ENCODE results near the gene HLX.

The HLX gene

DNA sequence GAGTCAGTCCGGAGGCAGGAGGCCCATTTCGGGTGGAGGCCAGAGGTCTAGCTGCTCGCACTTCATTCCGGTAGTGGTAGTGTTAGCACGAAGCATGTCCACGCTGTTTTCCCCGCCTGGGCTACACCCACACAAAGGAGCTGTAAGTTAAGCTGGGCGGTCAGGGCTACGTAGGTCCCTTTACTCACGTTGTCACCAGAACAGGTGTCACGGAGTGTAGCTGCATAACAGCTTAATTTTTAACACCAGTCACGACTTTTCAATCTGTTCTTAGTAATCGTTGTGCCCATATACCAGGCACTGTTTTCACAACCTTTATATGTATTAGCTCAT lies 15.6 kb downstream of the HLX start:
- no peaks in the 10 kb centered on the region for H3K27me3 ChIP-seq (ENCODE audit: insufficient read depth, low read length, poor library complexity)
- H3K4me2 ChIP-seq (ENCODE audit: insufficient read depth, low read length): no peak overlapping the region
- H4K20me1 ChIP-seq (ENCODE audit: insufficient read depth, low read length): no peaks in the 10 kb centered on the region
- H3K36me3 ChIP-seq (ENCODE audit: insufficient read depth, low read length): no peaks in the 10 kb centered on the region
- no peak for ATAC-seq (ENCODE audit: insufficient read depth, low read depth)
- H3K79me2 ChIP-seq (ENCODE audit: insufficient read depth, low read length): no peaks in the 10 kb centered on the region
- no peak overlapping the region for H2AFZ ChIP-seq (ENCODE audit: low read depth, low read length)
- H3K4me3 ChIP-seq (ENCODE audit: low read depth in 1 of 2, low read length in 2 of 2): no peak overlapping the region
- peaks cover 3% of the 10 kb centered on the region for H3K9me3 ChIP-seq (ENCODE audit: insufficient read depth, low read length, severe bottlenecking)
- no peak for TF ChIP-seq EZH2 (IDR thresholded peaks at IDR 0.05; ENCODE audit: borderline replicate concordance, low read depth, low read length, severe bottlenecking)
- TF ChIP-seq, protein P1, sequence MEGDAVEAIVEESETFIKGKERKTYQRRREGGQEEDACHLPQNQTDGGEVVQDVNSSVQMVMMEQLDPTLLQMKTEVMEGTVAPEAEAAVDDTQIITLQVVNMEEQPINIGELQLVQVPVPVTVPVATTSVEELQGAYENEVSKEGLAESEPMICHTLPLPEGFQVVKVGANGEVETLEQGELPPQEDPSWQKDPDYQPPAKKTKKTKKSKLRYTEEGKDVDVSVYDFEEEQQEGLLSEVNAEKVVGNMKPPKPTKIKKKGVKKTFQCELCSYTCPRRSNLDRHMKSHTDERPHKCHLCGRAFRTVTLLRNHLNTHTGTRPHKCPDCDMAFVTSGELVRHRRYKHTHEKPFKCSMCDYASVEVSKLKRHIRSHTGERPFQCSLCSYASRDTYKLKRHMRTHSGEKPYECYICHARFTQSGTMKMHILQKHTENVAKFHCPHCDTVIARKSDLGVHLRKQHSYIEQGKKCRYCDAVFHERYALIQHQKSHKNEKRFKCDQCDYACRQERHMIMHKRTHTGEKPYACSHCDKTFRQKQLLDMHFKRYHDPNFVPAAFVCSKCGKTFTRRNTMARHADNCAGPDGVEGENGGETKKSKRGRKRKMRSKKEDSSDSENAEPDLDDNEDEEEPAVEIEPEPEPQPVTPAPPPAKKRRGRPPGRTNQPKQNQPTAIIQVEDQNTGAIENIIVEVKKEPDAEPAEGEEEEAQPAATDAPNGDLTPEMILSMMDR (IDR thresholded peaks at IDR 0.05; ENCODE audit: borderline replicate concordance, extremely low read depth, low read length, poor library complexity, severe bottlenecking): no peak
- DNase-seq: no peak
- H3K27ac ChIP-seq (ENCODE audit: low read length): no peak overlapping the region
- no peak overlapping the region for H3K9ac ChIP-seq (ENCODE audit: low read depth, low read length)
- no peaks in the 10 kb centered on the region for H3K4me1 ChIP-seq (ENCODE audit: insufficient read depth, low read length)

DNA sequence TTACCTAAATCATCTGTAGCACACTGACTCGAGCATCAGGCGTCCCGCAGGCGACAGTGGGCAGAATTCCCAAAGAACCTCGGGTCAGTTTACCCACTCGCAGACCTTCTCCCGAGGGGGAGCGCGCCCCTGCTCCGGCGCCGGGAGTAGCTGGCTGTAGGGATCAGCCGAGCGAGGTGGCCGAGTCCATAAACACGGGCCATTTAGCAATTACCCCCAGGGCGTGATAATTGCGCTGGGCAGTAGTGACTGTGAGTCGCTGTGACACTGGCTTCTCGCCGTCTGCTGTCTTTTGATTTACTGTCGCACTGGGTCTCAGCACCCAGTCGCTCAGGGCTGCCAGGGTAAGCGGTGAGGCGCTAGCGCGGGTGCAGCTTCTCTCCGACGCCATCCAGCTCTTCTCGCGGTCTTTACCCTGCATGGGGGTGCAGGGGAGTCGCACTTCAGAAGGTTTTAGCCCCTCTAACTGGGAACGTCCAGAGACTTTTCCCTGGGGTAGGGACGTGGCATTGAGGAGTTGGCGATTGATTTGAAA lies 16.2 kb downstream of the HLX start:
- H3K4me1 ChIP-seq (ENCODE audit: insufficient read depth, low read length): no peaks in the 10 kb centered on the region
- ATAC-seq (ENCODE audit: insufficient read depth, low read depth): no peak

GRCh38 chr1:220896092-220896491 lies 16.8 kb downstream of the HLX start:
- Histone ChIP-seq H3K79me2 (ENCODE audit: insufficient read depth, low read length) (no peaks in the 10 kb centered on the region), H3K4me3 (ENCODE audit: low read depth in 1 of 2, low read length in 2 of 2) (no peak overlapping the region), H3K4me1 (ENCODE audit: insufficient read depth, low read length) (no peaks in the 10 kb centered on the region), H3K9me3 (ENCODE audit: insufficient read depth, low read length, severe bottlenecking) (peaks cover 3% of the 10 kb centered on the region), H2AFZ (ENCODE audit: low read depth, low read length) (no peak overlapping the region), H3K27me3 (ENCODE audit: insufficient read depth, low read length, poor library complexity) (no peaks in the 10 kb centered on the region), H4K20me1 (ENCODE audit: insufficient read depth, low read length) (no peaks in the 10 kb centered on the region), H3K27ac (ENCODE audit: low read length) (no peak overlapping the region), H3K9ac (ENCODE audit: low read depth, low read length) (no peak overlapping the region), H3K4me2 (ENCODE audit: insufficient read depth, low read length) (no peak overlapping the region), H3K36me3 (ENCODE audit: insufficient read depth, low read length) (no peaks in the 10 kb centered on the region)
- no peak for DNase-seq
- TF ChIP-seq, protein P1 (IDR thresholded peaks at IDR 0.05; ENCODE audit: borderline replicate concordance, extremely low read depth, low read length, poor library complexity, severe bottlenecking): no peak
- no peak for TF ChIP-seq EZH2 (IDR thresholded peaks at IDR 0.05; ENCODE audit: borderline replicate concordance, low read depth, low read length, severe bottlenecking)
- no peak for ATAC-seq (ENCODE audit: insufficient read depth, low read depth)

More for the DNA sequence above, 16.2 kb downstream of the HLX start:
- no peak for DNase-seq
- Histone ChIP-seq H3K36me3 (ENCODE audit: insufficient read depth, low read length) (no peaks in the 10 kb centered on the region), H3K4me2 (ENCODE audit: insufficient read depth, low read length) (no peak overlapping the region), H3K9ac (ENCODE audit: low read depth, low read length) (no peak overlapping the region), H3K9me3 (ENCODE audit: insufficient read depth, low read length, severe bottlenecking) (peaks cover 3% of the 10 kb centered on the region), H2AFZ (ENCODE audit: low read depth, low read length) (no peak overlapping the region), H4K20me1 (ENCODE audit: insufficient read depth, low read length) (no peaks in the 10 kb centered on the region), H3K79me2 (ENCODE audit: insufficient read depth, low read length) (no peaks in the 10 kb centered on the region), H3K4me3 (ENCODE audit: low read depth in 1 of 2, low read length in 2 of 2) (no peak overlapping the region), H3K27ac (ENCODE audit: low read length) (no peak overlapping the region), H3K27me3 (ENCODE audit: insufficient read depth, low read length, poor library complexity) (no peaks in the 10 kb centered on the region)
- TF ChIP-seq, protein P1 (IDR thresholded peaks at IDR 0.05; ENCODE audit: borderline replicate concordance, extremely low read depth, low read length, poor library complexity, severe bottlenecking): no peak
- no peak for TF ChIP-seq EZH2 (IDR thresholded peaks at IDR 0.05; ENCODE audit: borderline replicate concordance, low read depth, low read length, severe bottlenecking)

DNA sequence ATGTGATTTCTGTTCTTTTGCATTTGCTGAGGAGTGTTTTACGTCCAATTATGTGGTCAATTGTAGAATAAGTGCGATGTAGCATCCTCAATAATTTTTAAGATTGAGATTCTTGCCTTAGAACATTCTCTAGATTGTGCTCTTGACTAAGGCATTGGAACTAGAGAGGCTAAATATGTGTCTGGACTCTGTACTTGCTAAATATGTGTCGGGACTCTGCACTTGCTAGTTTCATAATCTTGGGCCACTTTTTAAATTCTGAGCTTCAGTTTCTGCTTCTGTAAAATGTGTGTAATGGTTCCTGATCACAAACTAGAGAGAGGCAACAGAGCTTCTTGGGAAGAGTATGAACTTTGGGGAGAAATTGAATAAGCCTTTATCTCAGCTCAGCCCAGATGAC lies 21.6 kb downstream of the HLX start:
- Histone ChIP-seq H3K79me2 (ENCODE audit: insufficient read depth, low read length) (no peaks in the 10 kb centered on the region), H3K4me1 (ENCODE audit: insufficient read depth, low read length) (no peaks in the 10 kb centered on the region), H3K4me3 (ENCODE audit: low read depth in 1 of 2, low read length in 2 of 2) (no peak overlapping the region), H4K20me1 (ENCODE audit: insufficient read depth, low read length) (no peaks in the 10 kb centered on the region), H3K27ac (ENCODE audit: low read length) (no peak overlapping the region), H2AFZ (ENCODE audit: low read depth, low read length) (no peak overlapping the region), H3K27me3 (ENCODE audit: insufficient read depth, low read length, poor library complexity) (no peaks in the 10 kb centered on the region), H3K4me2 (ENCODE audit: insufficient read depth, low read length) (no peak overlapping the region), H3K9me3 (ENCODE audit: insufficient read depth, low read length, severe bottlenecking) (no peaks in the 10 kb centered on the region), H3K36me3 (ENCODE audit: insufficient read depth, low read length) (no peaks in the 10 kb centered on the region), H3K9ac (ENCODE audit: low read depth, low read length) (no peak overlapping the region)
- TF ChIP-seq, protein P1 (IDR thresholded peaks at IDR 0.05; ENCODE audit: borderline replicate concordance, extremely low read depth, low read length, poor library complexity, severe bottlenecking): no peak
- no peak for TF ChIP-seq EZH2 (IDR thresholded peaks at IDR 0.05; ENCODE audit: borderline replicate concordance, low read depth, low read length, severe bottlenecking)
- ATAC-seq (ENCODE audit: insufficient read depth, low read depth): no peak
- no peak for DNase-seq
